Fibroblast of mammary gland (primary cell): ENCODE results near the gene SH3PXD2B.

Source experiments
- DNase-seq: peaks from one replicate; pipeline ENCODE4 v3.0.0-alpha.2; 2010; ENCODE audit warnings: low read depth
- H3K4me3 ChIP-seq: 2 replicates; pipeline ENCODE4 v1.5.1; 2011; ENCODE audit warnings: low read depth, mild to moderate bottlenecking, low read length, moderate library complexity; ENCODE audit not compliant: control insufficient read depth
- TF ChIP-seq, protein P1 (sequence below): conservative IDR thresholded peaks from 2 replicates; pipeline ENCODE4 v1.5.1; 2011; ENCODE audit warnings: low read depth, low read length, inconsistent platforms; ENCODE audit not compliant: control insufficient read depth, insufficient read depth

SH3PXD2B gene

DNA sequence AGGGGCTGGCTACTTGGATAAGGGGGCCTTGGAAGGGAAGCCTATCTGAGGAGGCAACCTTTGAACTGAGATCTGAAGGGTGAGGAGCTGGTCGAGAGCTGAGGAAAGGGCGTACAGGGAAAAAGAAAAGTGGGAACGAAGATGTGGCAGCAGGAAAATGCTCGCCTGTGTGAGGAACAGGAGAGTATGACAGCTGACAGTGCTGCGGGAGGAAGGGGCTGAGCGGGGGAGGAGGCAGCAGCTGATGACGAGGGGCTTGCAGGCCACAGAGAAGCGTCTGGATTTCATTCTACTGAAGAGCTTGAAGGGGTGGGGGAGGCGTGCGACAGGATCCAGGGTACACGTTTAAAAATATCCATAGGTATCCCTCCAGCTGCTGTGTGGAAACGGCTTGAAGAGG is 28.9 kb downstream of the SH3PXD2B start:
- DNase-seq: no peak
- TF ChIP-seq, protein P1, sequence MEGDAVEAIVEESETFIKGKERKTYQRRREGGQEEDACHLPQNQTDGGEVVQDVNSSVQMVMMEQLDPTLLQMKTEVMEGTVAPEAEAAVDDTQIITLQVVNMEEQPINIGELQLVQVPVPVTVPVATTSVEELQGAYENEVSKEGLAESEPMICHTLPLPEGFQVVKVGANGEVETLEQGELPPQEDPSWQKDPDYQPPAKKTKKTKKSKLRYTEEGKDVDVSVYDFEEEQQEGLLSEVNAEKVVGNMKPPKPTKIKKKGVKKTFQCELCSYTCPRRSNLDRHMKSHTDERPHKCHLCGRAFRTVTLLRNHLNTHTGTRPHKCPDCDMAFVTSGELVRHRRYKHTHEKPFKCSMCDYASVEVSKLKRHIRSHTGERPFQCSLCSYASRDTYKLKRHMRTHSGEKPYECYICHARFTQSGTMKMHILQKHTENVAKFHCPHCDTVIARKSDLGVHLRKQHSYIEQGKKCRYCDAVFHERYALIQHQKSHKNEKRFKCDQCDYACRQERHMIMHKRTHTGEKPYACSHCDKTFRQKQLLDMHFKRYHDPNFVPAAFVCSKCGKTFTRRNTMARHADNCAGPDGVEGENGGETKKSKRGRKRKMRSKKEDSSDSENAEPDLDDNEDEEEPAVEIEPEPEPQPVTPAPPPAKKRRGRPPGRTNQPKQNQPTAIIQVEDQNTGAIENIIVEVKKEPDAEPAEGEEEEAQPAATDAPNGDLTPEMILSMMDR: no peak
- H3K4me3 ChIP-seq: no peak overlapping the region

DNA sequence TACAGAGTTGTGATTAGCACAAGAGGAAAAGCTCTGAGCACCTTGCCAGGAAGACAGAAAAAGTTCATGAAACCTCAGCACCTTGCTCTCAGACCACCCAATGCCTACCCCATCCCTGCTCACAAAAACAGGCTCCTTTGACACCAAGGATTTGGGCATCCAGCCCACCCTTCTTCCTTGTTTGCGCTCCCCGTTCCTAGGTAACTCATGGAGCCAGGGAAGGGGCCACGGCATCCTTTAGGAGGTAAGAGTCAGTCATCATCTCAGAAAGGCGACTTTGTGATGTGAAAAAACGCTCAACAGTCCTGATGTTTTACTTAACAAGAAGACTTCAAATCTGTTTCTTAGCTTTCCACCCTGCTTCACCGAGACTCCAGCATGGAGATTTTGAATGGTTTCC is 29.5 kb downstream of the SH3PXD2B start:
- TF ChIP-seq, protein P1: no peak
- no peak for DNase-seq
- H3K4me3 ChIP-seq: no peak overlapping the region

DNA sequence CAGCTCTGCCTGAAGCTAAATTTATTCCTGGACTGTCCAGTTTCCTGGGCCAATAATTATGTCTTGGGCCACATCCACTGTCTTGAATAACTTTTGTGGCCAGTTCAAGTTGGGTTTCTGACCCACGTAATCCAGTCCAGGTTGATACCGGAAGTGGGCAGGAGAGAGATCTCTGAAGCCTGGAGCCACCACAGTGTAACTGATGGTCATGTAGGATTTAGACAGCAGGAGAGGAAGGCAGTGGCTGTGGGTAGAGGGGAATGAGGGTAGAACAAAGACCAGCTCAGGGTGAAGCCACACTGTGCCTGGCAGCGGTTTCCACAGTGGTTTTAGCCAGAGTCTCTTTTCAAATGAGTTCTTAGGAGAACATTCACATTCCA is 30.2 kb downstream of the SH3PXD2B start:
- no peak overlapping the region for H3K4me3 ChIP-seq
- TF ChIP-seq, protein P1: no peak
- DNase-seq: no peak

DNA sequence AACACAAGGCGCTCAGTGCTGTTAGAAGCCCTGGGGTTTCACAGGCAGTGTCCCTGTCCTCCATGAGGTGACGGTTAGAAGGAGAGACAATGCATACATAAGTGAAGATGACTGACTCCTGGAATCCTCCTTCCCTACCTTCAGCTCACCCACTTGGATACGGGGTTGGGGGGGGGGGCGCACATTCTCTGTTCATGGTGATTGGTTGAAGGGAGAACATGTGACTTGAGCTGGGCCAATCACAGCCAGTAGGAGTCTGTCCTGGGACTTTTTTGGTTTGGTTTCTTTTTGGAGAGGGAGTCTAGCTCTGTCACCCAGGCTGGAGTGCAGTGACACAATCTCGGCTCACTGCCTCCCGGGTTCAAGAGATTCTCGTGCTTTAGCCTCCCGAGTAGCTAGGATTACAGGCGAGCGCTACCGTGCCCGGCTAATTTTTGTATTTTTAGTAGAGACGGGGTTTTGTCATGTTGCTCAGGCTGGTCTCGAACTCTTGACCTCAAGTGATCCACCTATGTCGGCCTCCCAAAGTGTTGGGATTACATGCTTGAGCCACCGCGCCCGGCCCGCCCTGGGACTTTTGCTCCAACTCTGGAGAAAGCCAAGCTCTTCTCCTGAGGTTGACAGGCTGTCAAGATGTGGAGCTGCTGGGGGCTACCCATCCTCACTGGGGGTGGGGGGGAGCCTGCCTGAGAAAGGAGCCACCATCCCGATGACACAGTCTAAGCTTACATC is 30.8 kb downstream of the SH3PXD2B start:
- no peak overlapping the region for H3K4me3 ChIP-seq
- TF ChIP-seq, protein P1: no peak
- DNase-seq: no peak

DNA sequence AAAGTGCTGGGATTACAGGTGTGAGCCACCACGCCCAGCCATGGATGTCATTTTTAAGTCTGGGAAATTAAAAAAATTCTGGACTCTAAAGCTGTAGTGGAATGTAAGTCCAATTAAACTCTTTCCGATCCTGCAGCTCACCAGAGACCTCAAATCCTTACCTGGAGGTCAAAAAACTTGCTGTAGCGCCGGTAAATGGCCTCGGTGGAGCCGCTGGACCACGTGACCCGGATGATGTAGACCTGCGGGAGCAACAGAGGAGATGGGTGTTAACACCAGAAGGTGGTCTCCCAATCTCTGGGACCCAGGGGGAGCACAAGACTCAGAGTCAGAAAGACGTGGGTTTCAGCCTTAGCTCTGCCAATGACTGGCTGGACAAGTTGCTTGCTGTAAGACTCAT is 32.1 kb downstream of the SH3PXD2B start:
- TF ChIP-seq, protein P1: no peak
- DNase-seq: no peak
- H3K4me3 ChIP-seq: no peak overlapping the region

DNA sequence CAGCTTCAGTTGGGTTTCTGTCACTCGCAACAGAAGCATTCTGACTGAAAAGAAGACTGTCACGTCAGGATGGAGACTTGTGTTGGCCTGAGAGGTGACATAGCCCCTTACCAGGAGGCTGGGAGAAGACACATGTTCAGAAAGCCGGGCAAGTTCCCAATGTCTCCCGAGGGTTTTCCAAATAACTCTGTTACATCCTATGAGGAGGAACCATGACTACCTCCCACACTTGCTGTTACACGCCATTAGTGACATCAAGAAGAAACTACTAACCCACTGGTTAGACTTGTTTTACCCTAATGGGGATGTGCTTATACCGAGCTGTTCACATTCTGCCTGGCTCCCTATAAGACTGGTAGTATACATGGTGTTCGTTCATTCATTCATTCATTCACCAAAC is 33.3 kb downstream of the SH3PXD2B start:
- TF ChIP-seq, protein P1: no peak
- no peak for DNase-seq
- no peak overlapping the region for H3K4me3 ChIP-seq
